HG02610 (cell line): Measurements from ENCODE around the gene SRXN1.

Experiments
- ATAC-seq: cut with Tn5 transposase; IDR thresholded peaks from one replicate; pipeline ENCODE4 v1.9.1; 2021; ENCODE audit warnings: mild to moderate bottlenecking, moderate library complexity; ENCODE audit not compliant: unreplicated experiment

SRXN1 gene

DNA sequence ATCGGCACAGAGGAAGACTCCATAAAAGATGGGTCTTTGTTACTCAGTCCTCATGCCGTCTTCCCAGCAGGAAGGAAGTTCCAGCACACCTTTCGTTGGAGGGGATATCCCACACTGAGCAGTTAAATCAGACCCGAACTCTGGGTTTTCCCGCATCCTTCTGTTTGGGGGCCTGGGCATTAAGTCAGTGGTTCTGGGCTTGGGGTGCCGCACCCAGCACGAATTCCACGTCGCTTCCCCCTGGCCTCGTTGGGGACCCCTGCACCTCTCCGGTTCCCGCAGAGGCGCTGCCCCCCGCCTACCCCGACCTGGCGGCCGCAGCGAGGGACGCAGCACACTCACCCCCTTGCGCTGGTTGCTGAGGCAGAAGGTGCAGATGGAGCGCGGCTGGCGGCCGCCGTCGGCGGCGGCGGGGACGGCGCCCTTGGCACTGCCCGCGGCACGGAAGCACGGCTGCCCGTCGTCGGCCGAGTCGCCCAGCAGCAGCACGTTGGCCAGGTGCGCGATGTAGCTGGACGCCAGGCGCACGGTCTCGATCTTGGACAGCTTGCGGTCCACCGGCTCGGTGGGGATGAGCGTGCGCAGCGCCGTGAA, 43.5 kb downstream of the SRXN1 start:
- ATAC-seq: no peak

DNA sequence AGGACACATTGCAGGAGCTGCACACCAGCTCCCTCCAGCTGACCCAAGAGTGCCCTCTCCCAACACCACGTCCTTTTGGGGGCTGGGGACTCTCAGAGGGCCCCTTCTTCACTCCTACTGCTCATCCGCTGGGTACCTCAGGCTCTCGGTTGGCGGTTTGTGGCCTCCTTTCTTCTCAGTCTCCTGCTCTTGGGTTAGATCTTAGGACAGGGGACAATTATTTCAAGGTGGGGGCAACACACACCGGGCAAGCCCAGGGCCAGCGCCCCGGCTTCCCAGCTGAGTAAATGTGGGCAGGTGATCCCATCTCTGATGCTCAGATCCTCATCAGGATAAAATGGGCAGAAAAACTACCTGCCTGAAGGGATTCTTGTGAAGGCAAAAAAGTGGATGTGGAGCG, 44.0 kb downstream of the SRXN1 start:
- ATAC-seq: no peak

- no peak for ATAC-seq
These were observed 45.5 kb downstream of the SRXN1 start for GRCh38 chr20:607476-607875.

DNA sequence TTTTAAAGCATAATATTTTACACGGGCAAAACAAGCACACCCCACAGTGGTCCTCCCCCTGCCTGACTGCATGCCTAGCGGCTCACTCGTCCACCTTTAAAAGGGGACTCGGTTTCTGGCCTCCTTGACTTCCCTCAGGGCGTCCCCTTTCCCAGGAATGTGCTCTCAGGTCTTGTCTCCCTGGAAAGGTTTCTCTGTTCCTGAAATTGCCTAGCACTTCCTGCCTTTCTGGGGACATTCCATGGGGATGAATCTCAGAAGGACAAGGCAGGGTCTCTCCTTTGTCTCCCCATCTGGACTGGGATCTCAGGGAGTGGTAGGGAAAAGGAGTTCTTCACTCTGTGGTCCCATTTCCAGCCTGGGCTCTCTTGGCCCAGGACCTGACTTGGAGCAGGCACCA, 47.8 kb downstream of the SRXN1 start:
- no peak for ATAC-seq

GRCh38 chr20:603116-603640, 49.8 kb downstream of the SRXN1 start:
- ATAC-seq: no peak

DNA sequence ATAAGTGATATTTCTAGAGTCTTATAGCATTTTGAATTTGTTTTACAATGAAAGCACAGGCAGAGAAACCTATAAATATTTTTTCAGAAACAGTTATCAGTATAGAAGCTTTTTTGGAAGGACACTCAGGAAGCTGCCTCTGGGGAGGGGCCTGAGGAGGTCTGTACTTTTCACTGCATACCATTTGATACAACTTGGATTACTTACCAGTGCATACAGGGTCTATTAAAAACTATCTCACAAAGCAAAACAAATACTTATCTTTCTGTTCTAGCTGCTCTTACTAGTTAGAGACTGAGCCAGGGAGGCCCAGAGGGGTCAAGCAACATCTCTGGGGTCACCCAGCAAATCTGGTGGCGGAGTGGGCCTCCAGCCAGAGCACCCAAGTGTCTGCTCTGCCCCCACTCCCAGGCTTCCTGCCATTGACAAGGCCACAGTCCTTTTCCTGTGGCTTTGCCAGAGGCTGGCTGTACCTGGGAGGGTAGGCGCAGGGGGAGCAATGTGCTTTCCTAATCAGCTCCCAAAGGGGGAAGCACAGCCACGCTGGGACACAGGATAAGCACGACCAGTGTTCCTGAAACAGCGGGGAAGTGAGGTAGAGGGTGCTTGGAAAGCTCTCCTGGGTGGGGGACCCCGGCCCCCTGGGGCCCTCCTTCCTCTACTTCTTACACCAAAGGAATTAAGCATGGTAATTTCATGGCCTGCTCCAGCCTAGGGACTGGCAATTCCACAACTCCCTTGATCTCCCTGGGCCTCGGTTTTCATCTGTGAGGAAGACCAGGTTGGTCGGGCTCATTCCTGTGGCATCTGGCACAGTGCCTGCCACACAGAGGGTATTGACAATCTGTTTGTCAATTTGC, 50.7 kb downstream of the SRXN1 start:
- no peak for ATAC-seq

- no peak for ATAC-seq
These were observed 52.3 kb downstream of the SRXN1 start for GRCh38 chr20:600736-601135.

GRCh38 chr20:600141-600540, 52.9 kb downstream of the SRXN1 start:
- no peak for ATAC-seq

GRCh38 chr20:598133-598850, 54.7 kb downstream of the SRXN1 start:
- no peak for ATAC-seq

GRCh38 chr20:597560-597959, 55.4 kb downstream of the SRXN1 start:
- no peak for ATAC-seq
